ENCODE data around the gene SERTAD2.

SERTAD2 gene

DNA sequence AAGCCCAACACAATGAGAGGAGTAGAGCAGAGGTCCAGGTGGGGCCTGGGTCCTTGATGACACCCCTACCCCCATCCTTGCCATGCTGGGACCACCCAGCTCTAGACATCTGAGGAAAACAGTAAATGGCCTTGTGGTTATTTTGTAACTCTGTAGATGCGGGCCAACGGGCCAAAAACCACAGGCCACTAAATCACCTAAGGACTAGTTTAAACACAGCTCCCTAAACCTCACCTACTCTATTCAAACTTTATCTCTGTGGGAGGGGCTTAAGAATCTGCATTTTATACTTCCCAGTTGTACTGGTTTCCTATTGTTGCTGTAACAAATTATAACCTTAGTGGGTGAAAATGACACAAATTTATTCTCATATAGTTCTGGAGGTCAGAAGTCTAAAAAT lies 19.0 kb upstream of the SERTAD2 start:
- peak overlapping the region; percentile 66 for H3K4me2 ChIP-seq (ENCODE audit: low read depth, low read length, poor library complexity, severe bottlenecking)
- TF ChIP-seq EZH2phosphoT487 (IDR thresholded peaks at IDR 0.05; ENCODE audit: borderline replicate concordance), result no peak
- TF ChIP-seq, protein P1, sequence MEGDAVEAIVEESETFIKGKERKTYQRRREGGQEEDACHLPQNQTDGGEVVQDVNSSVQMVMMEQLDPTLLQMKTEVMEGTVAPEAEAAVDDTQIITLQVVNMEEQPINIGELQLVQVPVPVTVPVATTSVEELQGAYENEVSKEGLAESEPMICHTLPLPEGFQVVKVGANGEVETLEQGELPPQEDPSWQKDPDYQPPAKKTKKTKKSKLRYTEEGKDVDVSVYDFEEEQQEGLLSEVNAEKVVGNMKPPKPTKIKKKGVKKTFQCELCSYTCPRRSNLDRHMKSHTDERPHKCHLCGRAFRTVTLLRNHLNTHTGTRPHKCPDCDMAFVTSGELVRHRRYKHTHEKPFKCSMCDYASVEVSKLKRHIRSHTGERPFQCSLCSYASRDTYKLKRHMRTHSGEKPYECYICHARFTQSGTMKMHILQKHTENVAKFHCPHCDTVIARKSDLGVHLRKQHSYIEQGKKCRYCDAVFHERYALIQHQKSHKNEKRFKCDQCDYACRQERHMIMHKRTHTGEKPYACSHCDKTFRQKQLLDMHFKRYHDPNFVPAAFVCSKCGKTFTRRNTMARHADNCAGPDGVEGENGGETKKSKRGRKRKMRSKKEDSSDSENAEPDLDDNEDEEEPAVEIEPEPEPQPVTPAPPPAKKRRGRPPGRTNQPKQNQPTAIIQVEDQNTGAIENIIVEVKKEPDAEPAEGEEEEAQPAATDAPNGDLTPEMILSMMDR (conservative IDR thresholded peaks at IDR 0.05; ENCODE audit: low read length), result no peak

DNA sequence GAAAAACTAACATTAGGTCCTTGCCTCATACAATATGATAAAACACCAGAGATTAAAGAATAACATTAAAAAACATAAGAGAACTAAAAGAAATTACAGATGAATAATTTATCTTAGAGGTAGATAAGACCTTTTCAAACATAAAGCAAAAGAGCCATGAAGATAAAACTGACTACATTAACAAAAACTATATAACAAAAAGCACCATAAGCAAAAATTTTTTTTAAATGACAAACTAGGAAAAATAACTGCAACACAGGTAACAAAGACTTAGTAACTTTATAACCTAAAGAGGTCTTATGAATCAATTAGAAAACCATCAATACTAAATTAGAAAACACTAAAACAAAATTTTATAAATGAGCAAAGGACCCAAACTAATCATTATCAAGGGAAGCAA lies 16.3 kb upstream of the SERTAD2 start:
- Histone ChIP-seq H3K9ac (ENCODE audit: low read depth, low read length, poor library complexity, severe bottlenecking) (peak overlapping the region; percentile 28), H3K27me3 (ENCODE audit: insufficient read depth, low read length, poor library complexity, severe bottlenecking) (no peaks in the 10 kb centered on the region), H3K9me3 (ENCODE audit: insufficient read depth, low read depth, low read length) (no peaks in the 10 kb centered on the region), H4K20me1 (ENCODE audit: insufficient read depth, low read length, poor library complexity, severe bottlenecking) (no peaks in the 10 kb centered on the region), H3F3A (ENCODE audit: low read depth) (peaks cover 5% of the 10 kb centered on the region; the same call in 1 of the 2 replicates), H2AFZ (ENCODE audit: low read length) (no peak overlapping the region), H3K36me3 (ENCODE audit: insufficient read depth, low read length) (no peaks in the 10 kb centered on the region), H3K4me3 (ENCODE audit: low read length, poor library complexity, severe bottlenecking) (no peak overlapping the region), H3K4me1 (ENCODE audit: insufficient read depth, low read length, poor library complexity, severe bottlenecking) (peaks cover 70% of the 10 kb centered on the region), H3K4me2 (ENCODE audit: low read depth, low read length, poor library complexity, severe bottlenecking) (no peak overlapping the region), H3K79me2 (ENCODE audit: insufficient read depth, low read length) (peaks cover 9% of the 10 kb centered on the region), H3K9me2 (replicated peaks; ENCODE audit: low read depth, low read length) (no peaks in the 10 kb centered on the region)
- TF ChIP-seq, protein P1 (conservative IDR thresholded peaks at IDR 0.05; ENCODE audit: low read length), result no peak
- TF ChIP-seq EZH2phosphoT487 (IDR thresholded peaks at IDR 0.05; ENCODE audit: borderline replicate concordance), result no peak

More for the DNA sequence above, 19.0 kb upstream of the SERTAD2 start:
- peak overlapping the region; percentile 49 for H3K4me3 ChIP-seq (ENCODE audit: low read length, poor library complexity, severe bottlenecking)
- H3K27me3 ChIP-seq (ENCODE audit: insufficient read depth, low read length, poor library complexity, severe bottlenecking), result no peaks in the 10 kb centered on the region
- no peaks in the 10 kb centered on the region; the same call in 1 of the 2 replicates for H3F3A ChIP-seq (ENCODE audit: low read depth)
- H4K20me1 ChIP-seq (ENCODE audit: insufficient read depth, low read length, poor library complexity, severe bottlenecking), result no peaks in the 10 kb centered on the region
- H3K36me3 ChIP-seq (ENCODE audit: insufficient read depth, low read length), result no peaks in the 10 kb centered on the region
- peak overlapping the region; percentile 21; the same call in 1 of the 2 replicates for H2AFZ ChIP-seq (ENCODE audit: low read length)
- peak overlapping the region; percentile 68 for H3K9ac ChIP-seq (ENCODE audit: low read depth, low read length, poor library complexity, severe bottlenecking)
- peaks cover 12% of the 10 kb centered on the region for H3K79me2 ChIP-seq (ENCODE audit: insufficient read depth, low read length)
- H3K9me3 ChIP-seq (ENCODE audit: insufficient read depth, low read depth, low read length), result no peaks in the 10 kb centered on the region
- peaks cover 62% of the 10 kb centered on the region for H3K4me1 ChIP-seq (ENCODE audit: insufficient read depth, low read length, poor library complexity, severe bottlenecking)
- no peaks in the 10 kb centered on the region for H3K9me2 ChIP-seq (replicated peaks; ENCODE audit: low read depth, low read length)

DNA sequence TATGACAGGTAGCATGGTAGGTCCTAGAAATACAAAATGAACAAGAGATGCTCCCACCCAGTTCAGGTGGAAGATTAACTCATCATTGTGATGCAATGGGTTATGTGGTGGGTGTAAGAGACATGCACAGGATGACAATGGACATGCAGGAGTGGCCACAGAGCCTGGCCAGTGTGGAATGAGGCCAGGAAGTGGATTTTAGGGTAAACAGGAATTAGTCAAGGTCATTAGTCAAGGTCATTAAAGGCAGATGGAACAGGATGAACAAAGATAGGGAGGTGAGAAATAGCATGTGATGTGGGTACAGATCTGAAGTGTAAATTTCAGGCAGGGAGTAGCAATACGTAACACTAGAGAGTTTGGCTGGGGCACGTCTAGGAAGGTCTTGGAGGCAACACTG lies 15.6 kb upstream of the SERTAD2 start:
- TF ChIP-seq EZH2phosphoT487 (IDR thresholded peaks at IDR 0.05; ENCODE audit: borderline replicate concordance), result no peak
- TF ChIP-seq, protein P1 (conservative IDR thresholded peaks at IDR 0.05; ENCODE audit: low read length), result no peak
- Histone ChIP-seq H3K9me2 (replicated peaks; ENCODE audit: low read depth, low read length) (no peaks in the 10 kb centered on the region), H3K4me1 (ENCODE audit: insufficient read depth, low read length, poor library complexity, severe bottlenecking) (peaks cover 66% of the 10 kb centered on the region), H4K20me1 (ENCODE audit: insufficient read depth, low read length, poor library complexity, severe bottlenecking) (no peaks in the 10 kb centered on the region), H3K4me3 (ENCODE audit: low read length, poor library complexity, severe bottlenecking) (no peak overlapping the region), H3K79me2 (ENCODE audit: insufficient read depth, low read length) (peaks cover 2% of the 10 kb centered on the region), H3K9ac (ENCODE audit: low read depth, low read length, poor library complexity, severe bottlenecking) (no peak overlapping the region), H3K36me3 (ENCODE audit: insufficient read depth, low read length) (no peaks in the 10 kb centered on the region), H2AFZ (ENCODE audit: low read length) (no peak overlapping the region), H3K27me3 (ENCODE audit: insufficient read depth, low read length, poor library complexity, severe bottlenecking) (no peaks in the 10 kb centered on the region), H3K4me2 (ENCODE audit: low read depth, low read length, poor library complexity, severe bottlenecking) (no peak overlapping the region), H3F3A (ENCODE audit: low read depth) (peaks cover 5% of the 10 kb centered on the region; the same call in 1 of the 2 replicates), H3K9me3 (ENCODE audit: insufficient read depth, low read depth, low read length) (no peaks in the 10 kb centered on the region)

Data from Loucy (cell line).